Putamen (tissue), 1 donor: ENCODE measurements around the gene AUH.

Experiments used
- DNase-seq: peaks from one replicate; pipeline ENCODE4 v3.0.0-alpha.2; 2016; ENCODE audit warnings: low spot score

AUH gene

DNA sequence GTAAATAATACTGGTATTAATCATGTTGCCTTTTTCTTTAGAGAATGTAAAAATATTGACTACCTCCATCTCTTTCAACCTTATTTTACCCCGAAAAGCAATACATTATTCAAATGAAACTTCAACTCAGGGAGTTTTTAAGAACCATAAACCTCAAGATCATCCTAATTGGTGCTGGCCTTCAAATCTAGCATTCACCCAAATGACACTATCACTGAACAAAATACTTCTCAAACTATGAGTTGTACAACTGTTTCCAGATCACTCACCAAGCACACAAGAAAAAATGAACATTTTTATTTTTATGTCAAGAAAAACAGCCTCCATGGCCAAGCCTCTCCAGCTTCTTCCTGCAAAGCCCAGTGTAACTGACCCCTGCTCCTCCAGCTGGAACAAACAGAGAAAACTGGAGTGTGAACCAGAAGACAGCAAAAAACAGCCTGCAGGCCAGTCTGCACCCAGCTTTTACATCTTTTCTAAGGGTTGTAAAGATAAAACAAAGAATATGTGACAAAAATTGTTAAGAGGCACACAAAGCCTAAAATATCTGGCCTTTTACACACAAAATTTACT is 21.2 kb downstream of the AUH start:
- no peak for DNase-seq

DNA sequence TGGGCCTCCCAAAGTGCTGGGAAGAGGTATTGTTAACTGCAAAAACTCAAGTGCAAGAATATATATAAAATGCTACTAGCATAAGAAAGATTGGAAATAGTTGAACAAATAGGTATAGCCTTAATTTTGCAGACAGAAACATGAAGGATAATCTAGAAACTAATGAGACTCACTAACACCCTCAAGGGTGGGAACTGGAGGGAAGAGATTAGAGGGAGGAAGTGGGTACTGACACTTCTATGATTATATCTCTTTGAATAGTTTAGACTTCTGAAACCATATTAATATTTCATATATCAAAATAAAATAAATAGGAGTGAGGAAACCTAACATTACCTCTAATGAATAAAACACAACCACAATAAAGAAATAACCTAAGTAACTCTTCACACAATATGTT is 23.0 kb downstream of the AUH start:
- no peak for DNase-seq

DNA sequence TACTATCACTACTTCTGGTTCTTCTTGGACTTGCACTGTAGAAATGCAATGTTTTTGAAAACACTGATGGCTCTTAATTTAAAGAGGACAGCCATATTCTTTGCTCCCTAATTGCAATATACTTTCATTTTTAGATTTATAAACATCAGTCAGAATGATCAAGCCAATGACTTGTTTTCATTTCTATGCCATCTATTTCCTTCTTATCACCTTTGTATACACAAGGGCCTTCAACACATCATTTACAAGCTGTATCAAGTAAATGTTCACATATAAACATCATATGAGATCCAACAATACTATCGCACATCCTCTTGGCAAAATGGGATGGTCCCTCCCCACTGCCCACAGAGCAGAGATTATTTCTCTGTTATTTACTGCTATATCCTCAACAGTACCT is 24.9 kb downstream of the AUH start:
- DNase-seq: no peak

DNA sequence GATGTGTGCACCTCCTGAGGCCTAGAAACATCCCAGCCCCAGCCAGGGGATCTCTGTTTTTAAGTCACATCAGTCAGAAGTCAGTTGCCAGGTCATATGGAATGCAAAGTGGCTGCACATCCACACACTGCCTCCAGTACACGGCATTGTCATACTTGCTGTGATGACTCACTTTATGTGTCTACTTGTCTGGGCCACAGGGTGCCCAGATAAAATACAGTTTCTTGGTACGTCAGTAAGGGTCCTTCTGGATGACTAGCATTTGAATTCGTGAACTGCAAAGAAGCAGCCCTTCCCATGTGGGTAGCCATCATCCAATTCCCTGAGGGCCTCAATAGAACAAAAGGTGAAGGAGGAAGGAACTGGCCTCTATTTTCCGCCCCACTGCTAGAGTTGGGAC is 27.7 kb downstream of the AUH start:
- no peak for DNase-seq

DNA sequence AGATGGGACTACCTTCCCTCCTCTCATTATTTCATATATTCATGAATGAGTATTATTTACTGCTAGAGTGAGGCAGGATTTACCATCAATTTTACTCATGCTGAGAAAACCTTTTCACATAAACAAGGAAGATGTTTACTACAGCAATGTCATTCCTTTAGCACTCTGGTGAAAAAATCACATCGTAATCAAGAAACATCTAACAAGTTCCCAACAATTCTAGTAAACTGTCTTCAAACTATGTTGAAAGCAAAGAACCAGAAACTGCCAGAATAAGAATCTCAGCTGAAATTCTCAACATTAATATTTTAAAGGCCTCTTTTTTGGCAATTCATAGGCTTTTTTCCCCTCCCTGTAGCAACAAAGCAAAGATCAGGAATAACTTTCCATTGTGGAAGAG is 28.2 kb downstream of the AUH start:
- no peak for DNase-seq

DNA sequence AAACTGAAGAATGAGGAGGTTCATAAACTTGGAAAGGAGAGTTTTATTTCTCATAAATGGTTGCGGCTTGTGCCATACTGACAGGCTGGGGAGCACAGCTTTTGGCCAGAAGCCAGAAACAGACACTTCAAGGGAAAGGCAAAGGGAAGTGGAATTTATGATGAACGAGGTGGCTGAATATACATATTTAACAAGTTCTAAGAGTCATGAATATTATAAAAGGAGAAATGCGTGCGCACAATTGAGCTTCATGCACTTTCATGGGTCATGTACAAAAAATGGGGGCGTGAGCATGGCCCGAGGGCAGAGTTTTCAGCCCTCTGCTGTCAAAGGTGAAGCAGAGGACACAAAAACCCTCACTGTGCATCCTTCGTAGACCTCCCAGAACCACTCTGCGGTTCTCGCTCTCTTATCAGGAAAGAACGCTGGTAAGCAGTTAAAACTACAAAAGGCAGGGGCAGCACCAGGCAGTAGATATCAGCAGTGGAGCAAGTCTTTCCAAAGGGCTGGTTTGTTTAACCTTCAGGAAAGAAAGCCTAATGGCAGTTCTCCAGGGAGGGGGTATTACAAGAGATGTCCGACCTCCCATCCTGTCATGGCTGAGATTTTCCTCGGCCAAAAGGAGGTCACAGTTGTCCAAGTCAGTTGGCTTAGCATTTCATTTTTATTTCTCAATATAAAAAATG is 29.0 kb downstream of the AUH start:
- DNase-seq: no peak

DNA sequence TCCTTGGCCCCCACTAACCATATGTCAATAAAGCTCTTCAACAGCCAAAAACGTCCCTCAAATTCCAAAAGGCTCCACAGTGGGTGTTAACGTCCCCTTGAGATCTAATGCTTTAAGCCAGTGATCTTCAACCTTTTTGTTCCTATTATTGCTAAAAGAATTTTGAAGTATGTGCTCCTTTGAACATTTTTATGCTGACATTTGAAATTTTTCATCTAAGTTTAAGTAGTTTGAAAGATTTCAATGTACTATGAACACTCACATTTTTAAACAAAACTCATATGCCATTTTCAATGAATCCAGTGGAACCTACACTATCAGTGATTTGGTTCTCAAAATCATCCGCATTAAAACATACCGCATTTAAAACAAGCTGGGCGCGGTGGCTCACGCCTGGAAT is 29.9 kb downstream of the AUH start:
- DNase-seq: no peak

DNA sequence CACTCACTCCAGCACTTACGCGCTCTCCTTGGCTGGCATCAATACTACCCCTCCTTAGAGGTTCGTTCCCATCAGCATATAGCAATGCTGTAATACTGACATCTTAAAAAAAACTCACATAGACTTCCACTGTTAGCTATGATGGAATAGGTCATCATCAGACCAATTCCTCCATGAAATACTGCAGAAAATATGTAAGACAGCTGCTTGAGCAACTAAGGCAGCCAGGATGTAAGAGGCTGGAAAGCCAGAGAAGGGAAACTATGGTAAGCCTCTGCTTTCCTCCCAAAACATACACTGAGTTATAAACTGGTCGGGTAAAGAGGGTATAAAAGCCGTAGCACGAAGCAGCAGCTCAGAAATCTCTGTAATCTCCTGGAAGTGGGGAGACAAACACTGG is 33.5 kb downstream of the AUH start:
- DNase-seq: no peak

DNA sequence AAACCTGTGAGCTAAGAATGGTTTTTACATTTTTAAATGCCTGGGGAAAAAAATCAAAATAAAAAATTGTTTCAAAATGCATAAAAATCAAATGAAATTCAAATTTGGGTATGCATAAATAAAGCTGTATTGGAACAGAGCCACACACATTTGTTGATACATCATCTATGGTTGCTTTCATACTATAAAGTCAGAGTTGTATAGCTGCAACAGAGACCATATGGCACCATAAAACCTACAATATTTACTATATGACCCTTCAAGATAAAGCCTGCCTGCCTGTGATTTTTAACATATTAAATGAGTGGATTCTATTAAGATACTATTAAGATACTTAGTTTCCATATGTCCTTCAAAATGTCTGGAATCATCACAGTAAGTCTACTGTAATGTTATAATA is 40.0 kb downstream of the AUH start:
- DNase-seq: no peak

DNA sequence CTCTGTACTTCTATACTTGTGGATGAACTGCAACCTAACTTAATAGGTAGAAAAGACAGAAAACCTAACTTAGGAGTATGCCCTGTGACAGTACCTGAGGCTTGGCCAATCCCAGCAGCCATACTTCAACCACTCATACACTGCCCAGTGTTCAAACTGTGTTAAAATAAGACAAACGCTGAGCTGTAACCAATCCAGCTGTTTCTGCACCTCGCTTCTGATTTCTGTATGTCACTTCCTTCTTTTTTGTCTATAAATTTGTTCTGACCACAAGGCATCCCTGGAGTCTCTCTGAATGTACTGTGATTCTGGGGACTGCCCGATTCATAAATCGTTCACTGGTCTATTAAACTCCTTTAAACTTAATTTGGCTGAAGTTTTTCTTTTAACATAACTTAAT is 41.4 kb downstream of the AUH start:
- DNase-seq: no peak

DNA sequence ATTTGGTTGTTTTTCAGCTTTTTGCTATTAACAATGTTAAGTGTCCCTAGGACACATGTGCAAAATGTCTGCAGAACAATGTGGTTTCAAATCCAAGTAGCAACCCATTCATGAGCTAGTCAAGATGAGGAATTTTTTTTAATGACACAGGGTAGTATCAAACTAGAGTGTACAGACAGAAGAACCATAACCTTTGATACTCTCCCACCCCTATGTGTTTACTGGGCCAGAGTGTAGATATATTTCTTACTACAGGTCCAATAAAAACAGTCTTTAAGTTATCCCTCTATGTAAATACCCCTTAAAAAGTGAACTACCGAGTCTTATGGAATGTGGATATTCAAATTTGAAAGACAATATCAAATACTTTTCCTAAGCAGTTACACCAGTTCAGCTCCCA is 45.6 kb downstream of the AUH start:
- DNase-seq: no peak

DNA sequence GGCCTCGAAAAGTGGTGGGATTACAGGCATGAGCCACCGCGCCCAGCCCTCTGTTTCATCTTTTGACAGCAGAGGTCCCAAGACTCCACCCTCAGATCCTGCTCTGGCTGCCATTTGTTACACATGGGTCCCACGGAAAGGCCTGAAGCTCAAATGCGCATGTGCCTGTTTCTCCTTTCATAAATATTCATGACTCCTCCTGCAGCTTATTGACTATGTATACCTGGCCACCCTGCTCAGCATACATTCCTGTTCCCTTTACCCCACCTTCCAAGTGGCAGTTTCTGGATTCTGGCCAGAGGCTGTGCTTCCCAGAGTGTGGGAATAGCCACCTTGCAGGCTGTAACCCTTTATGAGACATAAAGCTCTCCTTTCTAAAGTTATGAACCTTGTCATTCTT is 46.5 kb downstream of the AUH start:
- DNase-seq: no peak

DNA sequence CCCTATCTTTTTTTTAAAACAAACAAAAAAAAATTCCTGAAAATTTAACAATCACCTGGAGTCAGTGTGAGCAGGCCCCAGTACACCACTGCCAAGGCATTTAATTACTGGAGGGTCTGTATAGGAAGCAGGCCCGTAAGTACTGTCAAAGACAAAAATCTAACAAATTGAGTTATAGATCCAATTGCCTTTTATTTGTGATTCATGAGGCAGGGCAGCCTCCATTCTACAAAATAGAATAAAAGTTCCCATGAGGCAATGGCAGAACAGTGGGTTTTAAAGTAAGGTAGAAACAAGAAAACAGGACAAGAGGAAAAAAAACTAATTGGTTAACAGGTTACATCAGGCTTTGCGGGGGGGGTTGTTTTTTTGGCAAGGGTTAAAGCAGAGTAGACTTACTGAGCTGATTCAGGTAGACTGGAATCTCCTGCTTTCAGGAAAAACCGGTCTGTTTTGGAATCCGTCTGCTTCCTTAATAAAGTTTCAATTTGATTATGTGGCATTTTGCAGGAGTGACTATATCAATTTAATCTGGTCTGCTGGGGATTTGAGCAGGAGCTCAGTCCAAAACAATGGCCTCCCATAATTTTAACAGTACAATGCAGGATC is 48.9 kb downstream of the AUH start:
- DNase-seq: no peak

DNA sequence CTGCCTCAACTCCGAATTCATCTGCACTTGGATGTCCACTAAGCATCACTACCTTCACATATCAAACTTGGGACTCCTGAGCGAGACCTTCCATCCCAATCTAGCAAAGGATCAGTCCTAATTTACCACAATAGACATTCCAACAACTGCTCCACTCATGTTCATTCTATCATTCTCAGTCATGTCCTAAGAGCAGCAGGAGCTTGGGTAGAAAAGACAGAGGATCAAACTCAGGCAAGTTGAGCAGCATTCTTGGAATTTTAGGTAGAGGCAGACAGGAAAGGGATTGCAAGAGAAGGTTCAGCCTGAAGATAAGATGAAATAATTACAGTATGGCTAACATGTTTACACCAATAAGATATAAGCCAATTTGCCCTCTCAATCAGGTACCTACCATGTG is 51.7 kb downstream of the AUH start:
- DNase-seq: no peak

DNA sequence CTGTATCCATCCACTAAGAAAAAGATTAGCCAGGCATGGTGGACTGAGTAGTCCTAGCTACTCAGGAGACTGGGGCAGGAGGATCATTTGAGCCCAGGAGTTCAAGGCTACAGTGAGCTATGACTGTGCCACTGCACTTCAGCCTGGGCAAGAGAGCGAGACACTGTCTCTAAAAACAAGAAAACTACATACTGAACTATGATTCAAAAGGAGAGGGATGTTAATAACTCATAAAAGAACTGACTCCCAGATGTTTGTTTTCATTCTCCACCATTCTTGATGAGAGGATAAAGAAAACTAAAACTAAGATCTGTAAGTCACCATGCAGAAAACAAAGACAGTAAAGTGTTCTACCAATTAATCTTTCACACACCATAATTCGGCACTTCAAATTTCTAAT is 53.5 kb downstream of the AUH start:
- no peak for DNase-seq

DNA sequence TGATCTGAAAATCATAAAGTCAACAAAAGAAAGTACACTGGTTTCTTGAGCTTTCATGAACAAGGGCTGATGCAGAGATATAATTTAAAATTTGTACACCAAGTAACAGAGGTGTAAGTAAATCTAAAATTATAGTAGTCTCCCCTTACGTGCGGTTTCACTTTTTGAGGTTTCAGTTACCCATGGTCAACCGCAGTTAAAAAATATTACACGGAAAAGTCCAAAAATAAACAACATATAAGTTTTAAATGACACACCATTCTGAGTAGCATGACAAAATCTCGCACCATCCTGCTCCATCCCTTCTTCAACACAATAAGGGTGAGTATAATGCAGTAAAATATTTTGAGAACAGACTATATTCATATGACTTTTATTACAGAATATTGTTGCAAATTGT is 54.4 kb downstream of the AUH start:
- no peak for DNase-seq

DNA sequence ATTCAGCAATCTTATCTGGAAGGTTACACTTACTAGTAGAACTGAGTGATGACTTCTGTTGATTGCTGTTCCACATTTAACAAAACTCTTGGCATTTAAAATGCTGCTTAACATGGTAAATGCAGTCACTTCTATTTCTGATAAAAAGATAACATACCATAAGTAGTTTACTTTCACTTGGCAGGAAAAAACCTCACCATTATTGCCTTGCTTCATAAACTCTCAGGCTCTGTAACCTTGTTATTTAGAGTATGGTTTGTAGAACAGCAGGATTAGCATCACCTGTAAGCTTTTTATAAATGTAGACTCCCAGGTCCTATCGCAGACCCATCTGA is 55.5 kb downstream of the AUH start:
- DNase-seq: no peak

DNA sequence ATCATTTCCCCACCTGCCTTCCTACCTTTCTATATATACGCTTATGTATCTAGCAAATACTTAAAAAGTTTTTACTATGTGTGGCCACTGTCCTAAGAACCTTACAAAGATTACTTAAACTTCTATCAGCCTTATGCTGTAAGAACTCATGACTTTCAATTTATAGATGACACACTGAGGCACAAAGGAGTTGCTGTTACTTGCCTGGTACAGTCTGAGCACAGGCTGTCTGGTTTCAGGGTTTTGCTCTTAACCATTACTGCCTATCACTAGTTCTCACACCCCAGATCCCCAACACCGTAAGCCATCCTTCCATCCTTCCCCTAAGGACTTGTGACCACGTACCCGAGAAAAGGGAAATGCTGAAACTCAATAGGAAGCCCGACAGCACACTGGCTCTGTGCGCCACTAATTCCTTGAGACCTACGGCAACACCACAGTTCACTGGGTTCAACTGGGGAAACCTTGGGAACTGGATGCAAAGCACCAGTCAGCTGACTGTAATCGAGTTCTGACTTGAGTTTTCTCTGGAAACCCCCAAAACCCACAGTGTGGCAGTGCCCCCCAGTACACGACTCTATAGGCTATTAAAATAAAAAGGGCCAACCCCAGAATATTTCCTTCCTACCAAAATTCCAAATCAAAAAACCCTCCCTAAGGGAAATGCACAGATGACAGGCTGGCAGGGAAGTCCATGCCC is 56.0 kb downstream of the AUH start:
- DNase-seq: no peak

DNA sequence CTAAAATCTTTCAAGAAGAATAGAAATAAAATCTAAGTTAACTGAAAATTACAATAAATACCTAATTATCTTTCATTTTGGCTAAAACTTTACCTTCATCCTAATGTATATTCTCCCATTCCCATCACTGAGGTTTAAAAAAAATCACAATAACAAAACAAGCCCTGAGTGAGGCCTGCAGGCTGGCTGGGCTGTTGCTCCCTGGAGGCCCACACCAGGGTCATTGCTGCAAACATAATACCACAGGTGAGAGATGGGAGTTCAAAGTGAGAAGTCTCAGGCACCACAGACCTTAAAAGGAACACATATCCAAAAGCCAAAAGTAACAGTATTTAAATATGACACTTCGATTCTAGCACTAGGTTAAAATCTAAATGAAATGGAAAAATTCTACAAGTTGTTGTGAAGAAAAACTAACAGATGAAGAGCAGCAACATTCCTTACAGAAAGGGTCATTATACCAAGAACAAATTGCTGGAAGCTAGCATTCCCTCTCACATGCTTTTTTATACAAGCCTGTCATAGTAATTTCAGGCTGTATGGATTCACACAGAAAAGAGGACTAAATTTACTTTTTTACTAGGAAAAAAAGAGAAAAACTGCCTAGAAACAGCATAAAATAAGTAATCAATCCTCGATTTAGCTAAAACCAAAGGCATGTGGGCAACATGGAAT is 57.8 kb downstream of the AUH start:
- no peak for DNase-seq

DNA sequence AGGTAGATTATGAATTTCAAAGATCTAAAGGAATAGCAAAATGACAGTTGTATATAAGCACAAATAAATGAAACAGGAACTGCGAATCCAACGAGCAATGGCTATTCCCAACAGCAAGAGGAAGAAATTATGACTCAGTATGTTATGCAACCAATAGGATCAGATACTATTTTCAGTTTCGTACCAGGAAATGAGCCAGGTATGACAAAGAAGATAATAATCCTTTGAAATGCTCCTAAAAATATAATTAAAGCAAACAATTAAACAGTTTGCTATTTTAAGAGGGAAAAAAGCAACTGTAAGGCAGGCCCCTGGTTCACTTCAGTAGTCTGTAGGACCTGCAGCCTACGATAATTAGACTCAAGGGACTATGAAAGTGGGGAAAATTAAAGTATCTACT is 58.9 kb downstream of the AUH start:
- peak; percentile 22 for DNase-seq

DNA sequence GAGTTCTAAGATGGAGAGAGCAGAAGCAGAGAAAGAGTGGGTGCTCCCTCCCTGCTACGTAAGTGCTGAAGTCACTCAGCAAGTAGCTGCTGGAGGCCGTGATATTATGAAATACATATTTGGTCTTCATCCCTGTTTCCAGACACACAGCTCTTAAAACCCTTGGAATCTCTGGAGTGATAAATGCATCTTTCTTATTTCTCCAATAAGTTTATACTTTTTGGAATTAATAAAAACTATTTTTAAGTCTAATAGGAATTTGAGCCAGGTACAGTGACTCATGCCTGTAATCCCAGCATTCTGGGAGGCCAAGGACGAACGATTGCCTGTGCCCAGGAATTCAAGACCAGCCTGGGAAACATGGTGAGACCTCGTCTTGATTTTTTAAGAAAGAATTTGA is 60.6 kb downstream of the AUH start:
- no peak for DNase-seq

DNA sequence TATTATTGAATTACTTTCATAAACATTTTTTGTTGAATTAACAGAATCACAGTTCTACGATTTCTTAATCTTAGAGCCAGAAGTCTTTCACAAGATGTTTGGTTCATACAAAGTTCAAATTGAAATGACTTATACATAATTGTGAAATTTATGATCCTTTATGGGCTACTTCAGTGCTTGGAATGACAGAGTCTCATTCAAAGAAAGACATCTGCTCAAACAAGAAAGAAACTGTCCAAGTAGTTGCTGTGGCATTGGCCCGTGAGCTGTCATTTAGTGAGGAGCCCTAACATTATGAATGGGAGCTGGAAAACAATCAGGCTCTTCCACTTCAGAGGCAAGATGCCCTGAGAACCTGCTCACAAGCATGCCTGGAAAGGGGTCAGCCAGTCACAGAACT is 63.4 kb downstream of the AUH start:
- no peak for DNase-seq

DNA sequence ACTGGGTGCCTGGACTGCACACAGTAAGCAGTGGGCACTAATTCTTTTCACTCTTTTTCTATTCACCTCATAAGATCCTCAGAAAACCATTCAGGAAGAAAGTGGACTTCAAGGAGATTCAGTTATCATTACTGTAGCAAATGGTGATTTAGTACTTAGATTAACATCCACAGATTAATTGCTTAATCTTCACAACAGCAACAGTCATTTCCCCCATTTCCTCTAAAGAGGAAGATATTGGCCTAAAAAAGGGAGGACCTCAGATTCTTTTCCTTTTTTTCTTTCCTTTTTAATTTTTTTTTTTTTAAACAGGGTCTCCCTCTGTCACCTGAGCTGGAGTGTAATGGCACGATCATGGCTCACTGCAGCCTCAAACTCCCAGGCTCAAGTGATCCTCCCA is 64.4 kb downstream of the AUH start:
- DNase-seq: no peak
